PFSK-1 (cell line): ENCODE measurements around the gene PROM2.

Source experiments
- FOXP2 ChIP-seq: optimal IDR thresholded peaks from 2 replicates; pipeline ENCODE3; 2011; ENCODE audit warnings: borderline replicate concordance, control low read depth, inconsistent platforms; ENCODE audit not compliant: insufficient read depth; ENCODE audit errors: extremely low read length, extremely low read depth
- POLR2AphosphoS5 ChIP-seq: IDR thresholded peaks from 2 replicates; pipeline ENCODE4 v1.6.1; 2012; ENCODE audit warnings: low read depth, mild to moderate bottlenecking, control low read depth, low read length, moderate library complexity
- SIN3A ChIP-seq: IDR thresholded peaks from 2 replicates; pipeline ENCODE4 v1.6.1; 2012; ENCODE audit warnings: mild to moderate bottlenecking, low read length, moderate library complexity, borderline replicate concordance; ENCODE audit not compliant: insufficient read depth
- TAF1 ChIP-seq: IDR thresholded peaks from 2 replicates; pipeline ENCODE4 v1.6.1; 2012; ENCODE audit warnings: low read length, control low read depth, borderline replicate concordance; ENCODE audit not compliant: insufficient read depth
- TF ChIP-seq, protein P1 (sequence below), 2 experiments: IDR thresholded peaks; 2 replicates each; pipeline versions ENCODE4 v1.6.1 to v1.8.0; 2011 to 2012; ENCODE audit warnings: low read depth in 2 of 2, low read length in 2 of 2, control low read depth in 1 of 2, inconsistent platforms in 1 of 2, mild to moderate bottlenecking in 1 of 2, moderate library complexity in 1 of 2; ENCODE audit not compliant: insufficient read depth in 1 of 2

PROM2 gene

DNA sequence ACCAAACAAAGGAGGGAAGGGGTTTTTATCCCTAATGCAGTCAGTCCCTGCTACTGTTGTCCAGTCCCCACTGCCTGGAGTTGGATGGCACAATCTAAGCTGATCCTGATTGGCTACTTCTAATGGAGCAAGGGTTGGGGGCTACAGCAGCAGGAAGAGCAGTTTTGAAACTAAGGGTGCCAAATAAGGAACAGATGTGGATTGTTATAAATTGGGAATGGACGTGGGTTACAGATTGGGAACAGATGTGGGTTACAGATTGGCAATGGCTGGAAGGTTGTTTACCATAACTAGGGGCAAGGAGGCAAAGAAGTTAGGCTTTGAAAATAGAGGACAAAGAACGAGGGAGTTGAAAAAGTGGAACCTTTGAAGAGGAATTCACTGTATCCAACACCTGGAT, 16.0 kb upstream of the PROM2 start:
- TF ChIP-seq FOXP2 (no peak), SIN3A (no peak)

DNA sequence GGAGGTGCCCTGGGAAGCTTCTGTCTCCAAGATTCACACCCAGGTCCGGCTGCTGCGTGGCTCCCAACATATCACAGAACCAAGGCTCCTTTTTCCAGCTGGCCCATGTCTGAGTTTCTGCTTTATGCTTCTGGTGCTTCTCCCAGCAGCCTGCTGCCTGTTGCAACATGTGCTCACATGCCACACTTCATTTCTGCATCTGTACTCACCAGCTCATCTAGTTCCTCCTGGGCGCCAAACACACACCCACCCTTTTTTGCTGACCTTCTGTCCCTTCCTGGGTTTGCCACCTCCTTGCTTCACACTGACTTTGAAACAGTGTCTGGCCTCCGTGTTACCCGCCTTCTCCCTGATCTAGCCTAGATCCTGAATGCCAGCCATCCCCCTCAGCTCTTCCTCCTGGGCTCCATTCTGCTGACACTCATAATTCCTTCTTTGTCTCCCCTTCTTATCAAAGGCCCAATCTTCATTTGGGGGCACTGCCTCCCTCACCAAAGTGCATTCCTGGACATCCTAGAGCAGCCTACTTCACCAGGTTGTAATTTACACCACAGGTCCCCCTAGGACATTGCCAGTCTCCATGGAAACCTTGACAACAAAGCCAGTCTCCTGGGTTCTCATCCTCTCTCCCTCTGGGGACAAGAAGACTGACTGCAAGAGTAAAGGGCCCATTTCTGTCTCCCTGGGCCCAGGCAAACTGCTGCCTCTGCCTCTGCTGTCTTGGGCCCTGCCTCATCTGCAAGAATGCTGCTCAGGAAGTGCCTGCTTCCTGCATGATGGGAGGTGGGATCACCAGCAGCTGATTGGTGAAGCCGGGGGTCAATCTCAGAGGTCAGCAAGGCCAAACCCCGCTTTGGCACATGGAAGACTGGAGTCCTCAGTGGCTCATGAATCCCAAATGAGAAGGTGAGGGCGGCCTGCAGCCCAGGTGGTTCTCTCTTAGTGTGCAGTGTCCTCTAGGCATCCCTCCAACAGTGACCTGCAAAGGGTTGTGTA, 13.9 kb upstream of the PROM2 start:
- TF ChIP-seq SIN3A (no peak), POLR2AphosphoS5 (no peak), FOXP2 (no peak)

DNA sequence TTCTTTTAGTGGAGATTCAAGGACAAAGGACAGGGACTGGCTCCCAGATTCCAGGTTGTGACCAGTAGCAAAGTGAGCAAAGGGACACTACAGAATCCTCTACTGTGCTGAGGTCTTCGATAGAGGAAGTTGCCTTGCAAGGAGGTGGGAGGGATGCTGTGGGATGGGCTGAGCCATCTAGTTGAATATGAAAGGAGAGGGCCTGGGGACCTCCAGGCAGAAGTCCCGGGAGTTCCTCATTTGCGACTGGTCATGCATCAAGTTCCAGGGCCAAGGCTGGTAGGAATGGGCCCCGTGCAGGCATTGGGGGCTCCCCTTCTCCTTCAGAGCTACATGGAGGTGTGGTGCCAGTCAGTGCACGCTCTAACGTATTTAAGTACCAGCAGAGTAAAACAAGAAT, 12.6 kb upstream of the PROM2 start:
- TF ChIP-seq TAF1 (no peak), SIN3A (no peak), FOXP2 (no peak), POLR2AphosphoS5 (no peak)
- TF ChIP-seq, protein P1, sequence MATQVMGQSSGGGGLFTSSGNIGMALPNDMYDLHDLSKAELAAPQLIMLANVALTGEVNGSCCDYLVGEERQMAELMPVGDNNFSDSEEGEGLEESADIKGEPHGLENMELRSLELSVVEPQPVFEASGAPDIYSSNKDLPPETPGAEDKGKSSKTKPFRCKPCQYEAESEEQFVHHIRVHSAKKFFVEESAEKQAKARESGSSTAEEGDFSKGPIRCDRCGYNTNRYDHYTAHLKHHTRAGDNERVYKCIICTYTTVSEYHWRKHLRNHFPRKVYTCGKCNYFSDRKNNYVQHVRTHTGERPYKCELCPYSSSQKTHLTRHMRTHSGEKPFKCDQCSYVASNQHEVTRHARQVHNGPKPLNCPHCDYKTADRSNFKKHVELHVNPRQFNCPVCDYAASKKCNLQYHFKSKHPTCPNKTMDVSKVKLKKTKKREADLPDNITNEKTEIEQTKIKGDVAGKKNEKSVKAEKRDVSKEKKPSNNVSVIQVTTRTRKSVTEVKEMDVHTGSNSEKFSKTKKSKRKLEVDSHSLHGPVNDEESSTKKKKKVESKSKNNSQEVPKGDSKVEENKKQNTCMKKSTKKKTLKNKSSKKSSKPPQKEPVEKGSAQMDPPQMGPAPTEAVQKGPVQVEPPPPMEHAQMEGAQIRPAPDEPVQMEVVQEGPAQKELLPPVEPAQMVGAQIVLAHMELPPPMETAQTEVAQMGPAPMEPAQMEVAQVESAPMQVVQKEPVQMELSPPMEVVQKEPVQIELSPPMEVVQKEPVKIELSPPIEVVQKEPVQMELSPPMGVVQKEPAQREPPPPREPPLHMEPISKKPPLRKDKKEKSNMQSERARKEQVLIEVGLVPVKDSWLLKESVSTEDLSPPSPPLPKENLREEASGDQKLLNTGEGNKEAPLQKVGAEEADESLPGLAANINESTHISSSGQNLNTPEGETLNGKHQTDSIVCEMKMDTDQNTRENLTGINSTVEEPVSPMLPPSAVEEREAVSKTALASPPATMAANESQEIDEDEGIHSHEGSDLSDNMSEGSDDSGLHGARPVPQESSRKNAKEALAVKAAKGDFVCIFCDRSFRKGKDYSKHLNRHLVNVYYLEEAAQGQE (IDR thresholded peaks at IDR 0.05; ENCODE audit: insufficient read depth in 1 of 2, low read depth in 2 of 2, low read length in 2 of 2), result no peak

- no peak for TF ChIP-seq TAF1
- TF ChIP-seq SIN3A, result no peak
- no peak for TF ChIP-seq FOXP2
- TF ChIP-seq POLR2AphosphoS5, result no peak
- TF ChIP-seq, protein P1 (IDR thresholded peaks at IDR 0.05; ENCODE audit: insufficient read depth in 1 of 2, low read depth in 2 of 2, low read length in 2 of 2), result no peak
Measured at GRCh38 chr2:95262896-95263542, 11.2 kb upstream of the PROM2 start.

- TF ChIP-seq FOXP2 (no peak), POLR2AphosphoS5 (no peak), SIN3A (no peak), TAF1 (no peak)
- TF ChIP-seq, protein P1 (IDR thresholded peaks at IDR 0.05; ENCODE audit: insufficient read depth in 1 of 2, low read depth in 2 of 2, low read length in 2 of 2), result no peak
Measured at GRCh38 chr2:95264624-95265023, 9.6 kb upstream of the PROM2 start.
